ENCODE results near the gene RSAD2. TPM values are rescaled to one million over a fixed set of nuclear protein-coding genes. Genes with fewer than 3 reads are reported as not detected.

The RSAD2 gene
- total and polyA plus RNA-seq, 4 donors, result 1.7 to 8.9 (median 6.6) TPM

GRCh38 chr2:6841537-6842287 is 35.9 kb upstream of the RSAD2 start:
- no peak for DNase-seq
- intact Hi-C loops (cut with DNase I), result no loop called here
- no peak for ATAC-seq (ENCODE audit: low FRiP score)
- 81 to 83% methylated on average over 2 of the region's 2 CpGs for WGBS, 2 donors
- peaks cover 16% of the 10 kb centered on the region for H3K9me3 ChIP-seq (ENCODE audit: control insufficient read depth, low read length)
- no peaks in the 10 kb centered on the region for H3K4me1 ChIP-seq (ENCODE audit: control insufficient read depth in 1 of 2, insufficient read depth in 2 of 2, low read length in 2 of 2)
- H3K27me3 ChIP-seq (ENCODE audit: control insufficient read depth in 1 of 2, insufficient read depth in 2 of 2, low read length in 1 of 2), result no peaks in the 10 kb centered on the region
- no peaks in the 10 kb centered on the region for H3K36me3 ChIP-seq (ENCODE audit: control insufficient read depth in 1 of 2, insufficient read depth in 2 of 2, low read length in 1 of 2)
- no peak overlapping the region for H3K27ac ChIP-seq (ENCODE audit: low read depth in 1 of 2, low read length in 2 of 2)
- H3K4me3 ChIP-seq (ENCODE audit: low read length in 2 of 2), result no peak overlapping the region

- Histone ChIP-seq H3K4me3 (ENCODE audit: low read length in 2 of 2) (no peak overlapping the region), H3K27me3 (ENCODE audit: control insufficient read depth in 1 of 2, insufficient read depth in 2 of 2, low read length in 1 of 2) (no peaks in the 10 kb centered on the region), H3K4me1 (ENCODE audit: control insufficient read depth in 1 of 2, insufficient read depth in 2 of 2, low read length in 2 of 2) (no peaks in the 10 kb centered on the region), H3K27ac (ENCODE audit: low read depth in 1 of 2, low read length in 2 of 2) (no peak overlapping the region), H3K9me3 (ENCODE audit: control insufficient read depth, low read length) (peaks cover 22% of the 10 kb centered on the region), H3K36me3 (ENCODE audit: control insufficient read depth in 1 of 2, insufficient read depth in 2 of 2, low read length in 1 of 2) (peaks cover 2 to 3% of the 10 kb centered on the region in 2 donors)
- intact Hi-C loops (cut with DNase I), result no loop called here
- 80 to 98% methylated on average over 2 to 3 of the region's 3 CpGs for WGBS, 2 donors
- DNase-seq (no peak), ATAC-seq (ENCODE audit: low FRiP score) (no peak)
These were observed 32.3 kb upstream of the RSAD2 start for GRCh38 chr2:6845312-6845711.

DNA sequence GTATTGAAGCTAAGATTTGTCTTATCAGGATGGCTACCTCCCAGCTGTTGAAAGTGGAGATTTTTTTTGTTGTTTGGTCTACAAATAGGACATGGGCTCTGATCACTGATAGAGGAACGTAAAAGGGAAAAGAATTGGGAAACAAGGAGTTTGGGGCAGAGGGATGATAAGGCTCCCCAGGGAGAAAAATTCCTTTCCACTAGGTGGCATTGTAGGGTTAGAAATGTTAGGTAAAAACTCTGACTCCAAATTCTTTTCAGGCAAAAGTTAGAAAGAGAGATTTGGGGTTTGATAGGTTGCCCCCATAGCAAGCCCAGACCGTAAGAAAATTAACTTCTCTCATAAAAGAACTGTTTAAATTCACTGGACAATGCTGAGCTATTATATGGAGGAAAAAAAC is 31.7 kb upstream of the RSAD2 start:
- Histone ChIP-seq H3K9me3 (ENCODE audit: control insufficient read depth, low read length) (peaks cover 21% of the 10 kb centered on the region), H3K36me3 (ENCODE audit: control insufficient read depth in 1 of 2, insufficient read depth in 2 of 2, low read length in 1 of 2) (peaks cover 2 to 3% of the 10 kb centered on the region in 2 donors)
- intact Hi-C loops (cut with DNase I), result no loop called here

DNA sequence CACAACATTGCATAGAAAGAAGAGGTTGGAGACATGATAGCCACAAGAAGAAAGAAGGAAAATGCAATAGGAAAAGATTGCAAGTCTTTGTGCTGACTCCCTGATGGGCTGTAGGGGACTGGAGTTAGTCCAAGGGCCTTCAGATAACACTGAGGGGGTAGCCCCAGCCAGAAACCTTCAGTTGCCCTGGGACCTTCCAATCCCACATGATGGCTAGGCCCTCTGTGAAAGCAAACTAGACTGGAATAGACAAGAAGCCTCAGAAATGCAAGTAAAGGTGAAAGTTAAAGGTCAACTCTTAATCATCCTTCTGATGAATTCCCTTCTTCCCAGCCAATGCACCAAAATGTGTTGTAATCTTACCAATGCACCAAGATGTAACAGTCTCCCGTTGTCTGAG is 31.0 kb upstream of the RSAD2 start:
- 79 to 84% methylated on average over 1 of the region's 1 CpG for WGBS, 2 donors
- no peak for ATAC-seq (ENCODE audit: low FRiP score)
- no peak for DNase-seq
- intact Hi-C loops (cut with DNase I), result no loop called here
- H3K36me3 ChIP-seq (ENCODE audit: control insufficient read depth in 1 of 2, insufficient read depth in 2 of 2, low read length in 1 of 2), result peaks cover 3 to 7% of the 10 kb centered on the region in 2 donors
- no peak overlapping the region for H3K27ac ChIP-seq (ENCODE audit: low read depth in 1 of 2, low read length in 2 of 2)
- no peak overlapping the region for H3K4me3 ChIP-seq (ENCODE audit: low read length in 2 of 2)
- no peaks in the 10 kb centered on the region for H3K27me3 ChIP-seq (ENCODE audit: control insufficient read depth in 1 of 2, insufficient read depth in 2 of 2, low read length in 1 of 2)
- H3K9me3 ChIP-seq (ENCODE audit: control insufficient read depth, low read length), result peaks cover 19% of the 10 kb centered on the region
- H3K4me1 ChIP-seq (ENCODE audit: control insufficient read depth in 1 of 2, insufficient read depth in 2 of 2, low read length in 2 of 2), result no peaks in the 10 kb centered on the region

More for the DNA sequence above, 31.7 kb upstream of the RSAD2 start:
- Histone ChIP-seq H3K27me3 (ENCODE audit: control insufficient read depth in 1 of 2, insufficient read depth in 2 of 2, low read length in 1 of 2) (no peaks in the 10 kb centered on the region), H3K4me3 (ENCODE audit: low read length in 2 of 2) (no peak overlapping the region), H3K27ac (ENCODE audit: low read depth in 1 of 2, low read length in 2 of 2) (no peak overlapping the region), H3K4me1 (ENCODE audit: control insufficient read depth in 1 of 2, insufficient read depth in 2 of 2, low read length in 2 of 2) (no peaks in the 10 kb centered on the region)
- DNase-seq, result no peak
- no peak for ATAC-seq (ENCODE audit: low FRiP score)
- WGBS, 2 donors, result 89 to 92% methylated on average over 2 of the region's 2 CpGs

GRCh38 chr2:6846967-6847681 is 30.5 kb upstream of the RSAD2 start:
- Histone ChIP-seq H3K4me1 (ENCODE audit: control insufficient read depth in 1 of 2, insufficient read depth in 2 of 2, low read length in 2 of 2) (no peaks in the 10 kb centered on the region), H3K4me3 (ENCODE audit: low read length in 2 of 2) (no peak overlapping the region), H3K36me3 (ENCODE audit: control insufficient read depth in 1 of 2, insufficient read depth in 2 of 2, low read length in 1 of 2) (peaks cover 3 to 7% of the 10 kb centered on the region in 2 donors), H3K9me3 (ENCODE audit: control insufficient read depth, low read length) (peaks cover 19% of the 10 kb centered on the region), H3K27ac (ENCODE audit: low read depth in 1 of 2, low read length in 2 of 2) (no peak overlapping the region), H3K27me3 (ENCODE audit: control insufficient read depth in 1 of 2, insufficient read depth in 2 of 2, low read length in 1 of 2) (no peaks in the 10 kb centered on the region)
- ATAC-seq (ENCODE audit: low FRiP score) (no peak), DNase-seq (no peak)
- intact Hi-C loops (cut with DNase I), result no loop called here
- WGBS, 2 donors, result 76 to 77% methylated on average over 6 of the region's 6 CpGs

DNA sequence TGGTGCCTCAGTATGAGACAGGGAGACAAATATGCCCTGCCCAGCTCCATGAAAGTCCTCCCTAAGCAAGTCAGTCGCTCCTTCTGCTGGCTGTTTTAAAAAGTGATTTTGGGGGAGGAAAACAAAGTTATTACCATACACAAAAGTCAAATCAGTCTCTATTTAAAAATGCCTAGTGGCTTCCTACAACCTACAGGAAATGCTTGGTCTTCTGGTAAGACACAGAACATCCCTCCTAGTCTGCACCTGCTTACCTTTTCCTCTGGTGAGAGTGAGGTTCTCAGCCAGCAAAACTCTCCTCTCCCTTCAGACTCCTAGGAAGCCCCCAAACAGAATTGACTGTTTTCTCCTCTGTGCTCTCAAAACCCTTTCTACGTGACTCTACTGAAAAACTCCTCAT is 25.4 kb upstream of the RSAD2 start:
- DNase-seq (no peak), ATAC-seq (ENCODE audit: low FRiP score) (no peak)
- Histone ChIP-seq H3K27ac (ENCODE audit: low read depth in 1 of 2, low read length in 2 of 2) (no peak overlapping the region), H3K27me3 (ENCODE audit: control insufficient read depth in 1 of 2, insufficient read depth in 2 of 2, low read length in 1 of 2) (no peaks in the 10 kb centered on the region), H3K4me3 (ENCODE audit: low read length in 2 of 2) (no peak overlapping the region), H3K9me3 (ENCODE audit: control insufficient read depth, low read length) (peaks cover 6% of the 10 kb centered on the region), H3K36me3 (ENCODE audit: control insufficient read depth in 1 of 2, insufficient read depth in 2 of 2, low read length in 1 of 2) (peaks cover 3 to 7% of the 10 kb centered on the region in 2 donors), H3K4me1 (ENCODE audit: control insufficient read depth in 1 of 2, insufficient read depth in 2 of 2, low read length in 2 of 2) (no peaks in the 10 kb centered on the region)
- intact Hi-C loops (cut with DNase I), result no loop called here
- 93 to 96% methylated on average over 2 of the region's 2 CpGs for WGBS, 2 donors

- H3K9me3 ChIP-seq (ENCODE audit: control insufficient read depth, low read length), result peaks cover 3% of the 10 kb centered on the region
- no peak overlapping the region for H3K27ac ChIP-seq (ENCODE audit: low read depth in 1 of 2, low read length in 2 of 2)
- ATAC-seq (ENCODE audit: low FRiP score) (no peak), DNase-seq (no peak)
- WGBS, 2 donors, result 64 to 95% methylated on average over 2 of the region's 2 CpGs
- H3K27me3 ChIP-seq (ENCODE audit: control insufficient read depth in 1 of 2, insufficient read depth in 2 of 2, low read length in 1 of 2), result no peaks in the 10 kb centered on the region
- H3K4me1 ChIP-seq (ENCODE audit: control insufficient read depth in 1 of 2, insufficient read depth in 2 of 2, low read length in 2 of 2), result no peaks in the 10 kb centered on the region
- peaks cover 2 to 5% of the 10 kb centered on the region in 2 donors for H3K36me3 ChIP-seq (ENCODE audit: control insufficient read depth in 1 of 2, insufficient read depth in 2 of 2, low read length in 1 of 2)
- intact Hi-C loops (cut with DNase I), result no loop called here
- no peak overlapping the region for H3K4me3 ChIP-seq (ENCODE audit: low read length in 2 of 2)
These were observed 23.2 kb upstream of the RSAD2 start for GRCh38 chr2:6854416-6854815.

DNA sequence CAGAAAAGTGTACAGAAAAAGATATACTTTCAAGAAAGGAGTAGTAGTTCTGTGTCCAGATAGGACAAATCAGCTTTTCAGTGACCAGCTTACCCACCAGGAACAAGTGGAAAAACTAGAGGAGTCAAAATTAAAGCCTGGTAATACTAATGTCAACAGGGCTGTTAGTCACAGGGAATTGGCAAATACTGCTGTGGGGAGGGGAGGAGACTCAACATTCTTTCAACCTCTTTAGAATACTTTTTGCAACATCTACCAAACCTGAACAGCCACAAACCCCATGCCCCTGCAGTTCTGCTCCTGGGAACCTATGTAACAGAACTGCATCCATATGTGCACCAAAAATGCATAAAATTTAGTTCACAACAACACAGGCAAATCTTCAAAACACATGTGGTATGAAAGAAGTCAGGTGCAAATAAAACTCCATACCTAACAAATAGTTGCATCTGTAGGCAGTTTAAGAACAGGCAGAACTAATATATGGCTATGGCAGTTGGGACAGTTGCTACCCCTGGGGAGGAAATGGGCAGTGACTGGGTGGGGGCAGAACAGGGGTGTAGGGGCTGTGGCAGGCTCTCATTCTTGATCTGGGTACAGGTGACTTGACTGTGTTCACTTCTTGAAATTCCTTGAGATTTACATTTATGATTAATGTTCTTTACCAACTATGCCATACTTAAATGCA is 21.6 kb upstream of the RSAD2 start:
- DNase-seq (no peak), ATAC-seq (ENCODE audit: low FRiP score) (no peak)
- intact Hi-C loops (cut with DNase I), result no loop called here
- peaks cover 0 to 5% of the 10 kb centered on the region in 2 donors for H3K36me3 ChIP-seq (ENCODE audit: control insufficient read depth in 1 of 2, insufficient read depth in 2 of 2, low read length in 1 of 2)
- H3K9me3 ChIP-seq (ENCODE audit: control insufficient read depth, low read length), result peaks cover 1% of the 10 kb centered on the region
- H3K27me3 ChIP-seq (ENCODE audit: control insufficient read depth in 1 of 2, insufficient read depth in 2 of 2, low read length in 1 of 2), result no peaks in the 10 kb centered on the region
- no peak overlapping the region for H3K4me3 ChIP-seq (ENCODE audit: low read length in 2 of 2)
- H3K4me1 ChIP-seq (ENCODE audit: control insufficient read depth in 1 of 2, insufficient read depth in 2 of 2, low read length in 2 of 2), result no peaks in the 10 kb centered on the region
- H3K27ac ChIP-seq (ENCODE audit: low read depth in 1 of 2, low read length in 2 of 2), result no peak overlapping the region

Data from aorta (tissue), 5 donors.